Left ventricle myocardium inferior (tissue), 1 donor: ENCODE results near the gene PALM2AKAP2. TPM values are rescaled to one million over a fixed set of nuclear protein-coding genes. Genes with fewer than 3 reads are reported as not detected.

Experiments used
- DNase-seq: peaks from one replicate; pipeline ENCODE4 v3.0.0-alpha.2; 2020
- H3K27ac ChIP-seq: fragments of 200-600 bp; replicated peaks from 2 replicates; pipeline ENCODE4 v1.8.0; 2021
- H3K27me3 ChIP-seq: fragments of 200-600 bp; 2 replicates; pipeline ENCODE4 v1.8.0; 2021; ENCODE audit warnings: low read depth
- H3K36me3 ChIP-seq: fragments of 200-600 bp; 2 replicates; pipeline ENCODE4 v1.8.0; 2021
- H3K4me1 ChIP-seq: fragments of 200-600 bp; 2 replicates; pipeline ENCODE4 v1.8.0; 2021
- H3K4me3 ChIP-seq: fragments of 200-600 bp; 2 replicates; pipeline ENCODE4 v1.8.0; 2021; ENCODE audit warnings: mild to moderate bottlenecking, moderate library complexity
- H3K9me3 ChIP-seq: fragments of 200-600 bp; replicated peaks from 2 replicates; pipeline ENCODE4 v1.8.0; 2021
- intact Hi-C: fragments of 100-400 bp; cut with micrococcal nuclease; formaldehyde crosslinking; loops from one replicate; pipeline ENCODE4 v1.11.0; 2022
- total RNA-seq: library from RNA; stranded (reverse); fragmentation: NEBNext Ultra II Directional; extraction: Animal tissue kit (Norgen Biotek cat#: 25700); gene quantifications from one replicate; pipeline ENCODE4 v1.2.1, GENCODE V29; 2021
- TF ChIP-seq, protein P1 (sequence below): fragments of 200-600 bp; IDR thresholded peaks from 2 replicates; pipeline ENCODE4 v1.8.0; 2021; ENCODE audit warnings: antibody characterized with exemption, mild to moderate bottlenecking, borderline replicate concordance
- donor health status: DM: no; HTN: yes; CAD: no; lungs with severe emphysema.

PALM2AKAP2 gene
- total RNA-seq, 1 donor from 2014 or later: 90.2 TPM

DNA sequence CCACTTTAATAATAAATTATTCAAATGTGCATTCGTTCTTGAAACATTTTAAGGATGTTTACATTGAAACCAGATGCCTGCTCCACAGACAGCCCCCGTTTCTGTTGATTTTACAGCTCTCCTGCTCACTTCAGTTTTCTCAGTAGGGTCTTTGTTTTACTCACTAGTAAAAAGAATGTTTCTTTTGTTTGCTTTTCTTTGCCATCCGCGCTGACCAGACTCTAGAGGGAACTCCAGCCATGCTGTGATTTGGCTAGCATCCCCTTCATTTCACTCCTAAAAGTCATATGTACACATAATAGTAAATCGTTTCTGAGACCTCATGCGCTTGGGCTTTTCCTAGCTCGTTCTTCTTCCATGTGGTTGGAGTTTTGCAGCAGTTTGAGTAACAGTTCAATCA lies 28.7 kb upstream of the PALM2AKAP2 start:
- DNase-seq: no peak
- Histone ChIP-seq H3K4me3 (no peak overlapping the region), H3K9me3 (no peaks in the 10 kb centered on the region), H3K36me3 (no peaks in the 10 kb centered on the region), H3K27me3 (no peaks in the 10 kb centered on the region), H3K27ac (no peak overlapping the region), H3K4me1 (peaks cover 6% of the 10 kb centered on the region)
- TF ChIP-seq, protein P1, sequence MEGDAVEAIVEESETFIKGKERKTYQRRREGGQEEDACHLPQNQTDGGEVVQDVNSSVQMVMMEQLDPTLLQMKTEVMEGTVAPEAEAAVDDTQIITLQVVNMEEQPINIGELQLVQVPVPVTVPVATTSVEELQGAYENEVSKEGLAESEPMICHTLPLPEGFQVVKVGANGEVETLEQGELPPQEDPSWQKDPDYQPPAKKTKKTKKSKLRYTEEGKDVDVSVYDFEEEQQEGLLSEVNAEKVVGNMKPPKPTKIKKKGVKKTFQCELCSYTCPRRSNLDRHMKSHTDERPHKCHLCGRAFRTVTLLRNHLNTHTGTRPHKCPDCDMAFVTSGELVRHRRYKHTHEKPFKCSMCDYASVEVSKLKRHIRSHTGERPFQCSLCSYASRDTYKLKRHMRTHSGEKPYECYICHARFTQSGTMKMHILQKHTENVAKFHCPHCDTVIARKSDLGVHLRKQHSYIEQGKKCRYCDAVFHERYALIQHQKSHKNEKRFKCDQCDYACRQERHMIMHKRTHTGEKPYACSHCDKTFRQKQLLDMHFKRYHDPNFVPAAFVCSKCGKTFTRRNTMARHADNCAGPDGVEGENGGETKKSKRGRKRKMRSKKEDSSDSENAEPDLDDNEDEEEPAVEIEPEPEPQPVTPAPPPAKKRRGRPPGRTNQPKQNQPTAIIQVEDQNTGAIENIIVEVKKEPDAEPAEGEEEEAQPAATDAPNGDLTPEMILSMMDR: no peak
- intact Hi-C loops: no loop called here

DNA sequence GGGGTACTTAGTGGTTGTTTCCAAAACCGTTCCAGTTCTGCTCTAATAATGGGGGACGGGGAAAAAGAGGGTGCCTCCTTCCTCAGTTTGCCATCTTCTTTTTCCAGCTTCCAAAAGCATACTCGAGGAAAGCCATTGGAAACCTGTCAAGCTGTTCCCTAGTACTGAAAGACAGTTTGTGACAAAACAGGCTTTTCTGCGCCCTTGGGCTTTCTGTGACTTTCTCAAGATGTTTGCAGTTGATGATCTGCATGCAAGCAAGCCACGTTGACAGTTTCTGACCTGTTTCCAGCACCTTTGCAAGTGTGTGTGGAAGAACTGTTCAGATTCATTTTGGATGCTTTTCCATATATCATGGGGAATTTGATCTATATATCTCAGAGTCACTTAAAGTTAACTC lies 26.7 kb upstream of the PALM2AKAP2 start:
- Histone ChIP-seq H3K4me1 (no peaks in the 10 kb centered on the region), H3K27me3 (no peaks in the 10 kb centered on the region), H3K27ac (no peak overlapping the region), H3K9me3 (no peaks in the 10 kb centered on the region), H3K4me3 (no peak overlapping the region), H3K36me3 (no peaks in the 10 kb centered on the region)
- intact Hi-C loops: no loop called here
- TF ChIP-seq, protein P1: no peak
- no peak for DNase-seq

DNA sequence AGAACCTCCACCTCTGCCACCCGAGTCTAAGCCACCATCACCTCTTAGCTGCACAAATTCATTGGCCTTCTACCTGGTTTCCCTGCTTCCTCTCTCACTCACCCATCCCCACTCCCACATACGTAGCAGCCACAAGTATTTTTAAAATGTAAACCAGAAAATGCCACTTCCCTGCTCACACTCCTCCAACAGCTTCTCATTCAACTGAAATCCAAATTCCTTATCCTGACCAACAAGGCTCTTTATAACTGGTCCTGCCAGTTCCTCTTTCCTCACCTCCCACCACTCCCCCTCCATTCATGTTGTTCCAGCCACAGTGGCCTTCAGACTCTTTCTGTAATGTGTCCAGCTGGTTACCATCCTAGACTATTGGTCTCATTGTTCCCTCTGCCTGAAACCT lies 25.0 kb upstream of the PALM2AKAP2 start:
- no peaks in the 10 kb centered on the region for H3K36me3 ChIP-seq
- intact Hi-C loops: no loop called here
- no peak for DNase-seq
- no peaks in the 10 kb centered on the region for H3K9me3 ChIP-seq
- TF ChIP-seq, protein P1: no peak
- H3K27me3 ChIP-seq: no peaks in the 10 kb centered on the region
- H3K27ac ChIP-seq: no peak overlapping the region
- no peaks in the 10 kb centered on the region for H3K4me1 ChIP-seq
- no peak overlapping the region for H3K4me3 ChIP-seq

DNA sequence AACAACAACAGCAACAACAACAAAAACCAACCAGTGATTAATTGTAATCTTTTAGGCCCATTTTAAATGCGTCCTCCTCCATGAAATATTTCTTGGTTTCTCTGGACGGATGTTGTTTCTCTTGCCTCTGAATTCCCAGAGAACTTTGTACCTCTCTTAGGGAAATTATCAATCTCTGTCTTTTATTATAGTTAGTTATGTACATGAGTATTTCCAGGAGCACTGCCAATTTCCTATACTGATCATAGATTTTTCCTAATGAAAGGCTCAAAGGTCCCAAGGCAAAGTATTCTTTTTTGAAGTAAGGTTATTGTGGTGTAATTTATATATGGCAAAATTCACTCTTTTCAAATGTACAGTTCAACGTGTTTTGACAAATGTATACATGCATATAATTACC lies 20.4 kb upstream of the PALM2AKAP2 start:
- no peak overlapping the region for H3K4me3 ChIP-seq
- TF ChIP-seq, protein P1: no peak

DNA sequence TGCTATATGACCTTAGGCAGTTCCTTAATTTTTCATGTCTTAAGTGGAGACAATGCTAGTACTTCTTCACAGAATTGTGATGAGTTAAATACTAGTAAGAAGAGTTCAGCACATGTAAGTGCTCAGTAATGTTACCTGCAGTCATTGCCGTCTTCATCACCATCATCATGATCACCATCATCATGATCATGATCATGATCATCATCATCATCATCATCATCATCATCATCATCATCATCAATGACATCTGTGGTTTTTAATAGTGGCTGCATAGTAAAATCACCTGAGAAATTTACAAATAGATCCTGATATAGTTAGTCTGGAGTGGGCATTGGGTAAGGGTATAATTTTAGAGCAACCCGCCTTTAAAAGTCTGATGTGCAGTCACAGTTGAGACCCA lies 14.7 kb upstream of the PALM2AKAP2 start:
- intact Hi-C loops: no loop called here
- Histone ChIP-seq H3K27me3 (no peaks in the 10 kb centered on the region), H3K27ac (no peak overlapping the region), H3K9me3 (no peaks in the 10 kb centered on the region), H3K36me3 (no peaks in the 10 kb centered on the region), H3K4me3 (no peak overlapping the region), H3K4me1 (peaks cover 20% of the 10 kb centered on the region)
- no peak for DNase-seq
- TF ChIP-seq, protein P1: no peak

More for the DNA sequence above, 20.4 kb upstream of the PALM2AKAP2 start:
- H3K36me3 ChIP-seq: no peaks in the 10 kb centered on the region
- no peak overlapping the region for H3K27ac ChIP-seq
- H3K4me1 ChIP-seq: no peaks in the 10 kb centered on the region
- intact Hi-C loops: no loop called here
- H3K27me3 ChIP-seq: no peaks in the 10 kb centered on the region
- DNase-seq: no peak
- no peaks in the 10 kb centered on the region for H3K9me3 ChIP-seq

DNA sequence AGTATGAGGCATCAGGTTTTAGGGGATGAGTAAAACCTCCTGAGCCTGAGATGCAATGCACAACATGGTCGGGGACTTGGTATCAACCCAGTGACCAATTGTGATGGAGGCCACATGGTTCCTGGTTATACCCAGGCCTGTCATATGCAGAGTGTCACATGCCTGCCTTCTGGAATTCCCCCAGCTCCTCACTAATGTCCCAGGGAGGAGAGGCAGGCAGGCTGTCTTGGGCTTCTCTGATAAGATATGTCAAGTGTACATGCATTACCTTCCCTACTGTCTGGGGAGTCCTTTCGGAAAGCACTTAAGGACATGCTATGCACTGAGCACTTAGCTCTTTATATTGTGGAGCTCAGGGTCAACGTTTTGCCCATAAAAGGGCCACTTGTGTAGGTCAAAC lies 14.2 kb upstream of the PALM2AKAP2 start:
- Histone ChIP-seq H3K27ac (no peak overlapping the region), H3K4me1 (peaks cover 23% of the 10 kb centered on the region), H3K36me3 (no peaks in the 10 kb centered on the region), H3K9me3 (no peaks in the 10 kb centered on the region), H3K27me3 (no peaks in the 10 kb centered on the region), H3K4me3 (no peak overlapping the region)
- no peak for DNase-seq
- TF ChIP-seq, protein P1: no peak
- intact Hi-C loops: no loop called here
